ENCODE data around the gene ATF3. TPM values are rescaled to one million over a fixed set of nuclear protein-coding genes. Genes with fewer than 3 reads are reported as not detected.

Gene ATF3, protein sequence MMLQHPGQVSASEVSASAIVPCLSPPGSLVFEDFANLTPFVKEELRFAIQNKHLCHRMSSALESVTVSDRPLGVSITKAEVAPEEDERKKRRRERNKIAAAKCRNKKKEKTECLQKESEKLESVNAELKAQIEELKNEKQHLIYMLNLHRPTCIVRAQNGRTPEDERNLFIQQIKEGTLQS
- total RNA-seq, result 6.2 and 16.0 TPM in 2 replicates

DNA sequence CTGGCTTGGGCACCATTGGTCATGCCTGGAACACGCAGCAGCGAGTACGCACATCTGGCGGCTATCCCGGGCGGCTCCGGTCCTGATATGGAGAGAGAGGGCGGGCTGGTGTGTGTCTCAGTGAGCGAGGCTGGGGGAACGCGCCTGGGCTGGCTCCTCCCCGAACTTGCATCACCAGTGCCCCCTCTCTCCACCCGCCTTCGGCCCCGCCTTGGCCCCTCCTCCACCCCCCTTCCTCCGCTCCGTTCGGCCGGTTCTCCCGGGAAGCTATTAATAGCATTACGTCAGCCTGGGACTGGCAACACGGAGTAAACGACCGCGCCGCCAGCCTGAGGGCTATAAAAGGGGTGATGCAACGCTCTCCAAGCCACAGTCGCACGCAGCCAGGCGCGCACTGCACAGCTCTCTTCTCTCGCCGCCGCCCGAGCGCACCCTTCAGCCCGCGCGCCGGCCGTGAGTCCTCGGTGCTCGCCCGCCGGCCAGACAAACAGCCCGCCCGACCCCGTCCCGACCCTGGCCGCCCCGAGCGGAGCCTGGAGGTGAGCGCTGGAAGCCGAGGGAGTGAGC lies at the start of gene ATF3:
Gene ATF3, plus strand, starts transcription at position 370 of the 567 bp plus-strand sequence. CDS start 6,261 bp downstream, outside the sequence.

Other genes starting within 250 kb of the ATF3 start
- gene PACC1, start 193.9 kb upstream of the ATF3 start, total RNA-seq, result 5.2 and 6.3 TPM in 2 replicates
- gene NENF, start 175.8 kb upstream of the ATF3 start, total RNA-seq, result 61.1 and 63.1 TPM in 2 replicates
- 0.87 and 2.8 TPM in 2 replicates for gene BATF3, start 91.1 kb downstream of the ATF3 start, total RNA-seq
- 24.0 and 26.1 TPM in 2 replicates for gene NSL1, start 183.0 kb downstream of the ATF3 start, total RNA-seq
- 14.7 and 17.2 TPM in 2 replicates for gene TATDN3, start 183.1 kb downstream of the ATF3 start, total RNA-seq
- 0.44 and 0.53 TPM in 2 replicates for gene SPATA45, start 238.9 kb downstream of the ATF3 start, total RNA-seq
- gene FLVCR1, start 249.5 kb downstream of the ATF3 start, total RNA-seq, result 4.0 and 4.8 TPM in 2 replicates

Measured in aortic smooth muscle cell (primary cell).